HEK293T (cell line): ENCODE measurements around the gene SERPINB10.

ENCODE experiments used
- BHLHE40 ChIP-seq: fragments of 450-650 bp; IDR thresholded peaks from 2 replicates; pipeline ENCODE4 v1.6.1; 2016; ENCODE audit warnings: mild to moderate bottlenecking, moderate library complexity, borderline replicate concordance
- HDGF ChIP-seq: fragments of 450-650 bp; IDR thresholded peaks from 2 replicates; pipeline ENCODE4 v1.6.1; 2017; ENCODE audit warnings: antibody characterized with exemption, borderline replicate concordance
- SP1 ChIP-seq: fragments of 450-650 bp; IDR thresholded peaks from 2 replicates; pipeline ENCODE4 v1.6.1; 2017
- TARDBP ChIP-seq: fragments of 450-650 bp; IDR thresholded peaks from 2 replicates; pipeline ENCODE4 v1.6.1; 2016
- ZNF384 ChIP-seq: fragments of 450-650 bp; IDR thresholded peaks from 2 replicates; pipeline ENCODE4 v1.6.1; 2016

DNA sequence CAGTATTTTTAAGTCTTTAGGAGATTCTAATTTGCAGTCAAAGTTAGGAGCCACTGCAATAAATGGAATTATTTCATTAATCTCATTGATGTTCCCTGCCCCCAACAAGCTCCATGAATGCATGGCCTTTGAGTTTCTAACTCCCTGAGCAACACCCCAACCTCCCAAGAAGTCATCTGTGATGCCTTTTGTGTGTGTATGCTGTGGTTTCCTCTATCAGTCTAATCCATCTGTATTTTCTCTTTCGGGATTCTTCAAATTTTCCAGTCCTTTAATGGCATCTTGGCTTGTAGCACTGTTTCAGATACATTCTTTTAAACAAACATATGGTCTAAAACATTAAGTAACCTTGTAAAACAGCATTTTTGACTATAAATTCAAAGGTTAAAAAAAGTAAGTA is 16.8 kb downstream of the SERPINB10 start:
- TF ChIP-seq SP1 (no peak), HDGF (no peak), BHLHE40 (no peak), ZNF384 (no peak), TARDBP (no peak)
